ENCODE data around the gene E2F1.
A peak's percentile ranks its signal among the peaks of the same experiment; 100 is the strongest.
"Not testable (repeated sequence)": the region's sequence is repeated elsewhere in the genome, so short reads cannot be mapped to it uniquely, and the experiment has no call there.

Gene E2F1

DNA sequence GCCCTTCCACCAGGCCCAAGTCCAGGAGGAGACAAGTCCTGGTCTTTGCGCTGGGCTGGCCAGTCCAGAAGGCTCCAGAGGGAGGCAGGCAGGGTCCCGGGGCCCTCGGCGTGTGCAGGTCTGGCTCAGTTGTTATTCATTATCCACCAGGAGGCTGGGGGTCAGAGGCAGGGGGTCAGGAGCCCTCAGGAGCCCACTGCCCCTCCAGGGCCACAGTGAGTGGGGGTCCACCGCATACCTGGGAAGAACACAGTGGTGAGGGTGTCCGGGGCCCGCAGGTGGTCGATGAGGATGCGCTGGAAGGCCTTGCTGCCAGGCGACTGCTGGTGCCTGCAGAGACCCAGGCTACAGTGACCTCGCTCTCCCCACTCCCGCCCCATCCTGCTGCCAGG, 28.5 kb downstream of the E2F1 start:
- DNase-seq (ENCODE audit: low spot score): no peak

DNA sequence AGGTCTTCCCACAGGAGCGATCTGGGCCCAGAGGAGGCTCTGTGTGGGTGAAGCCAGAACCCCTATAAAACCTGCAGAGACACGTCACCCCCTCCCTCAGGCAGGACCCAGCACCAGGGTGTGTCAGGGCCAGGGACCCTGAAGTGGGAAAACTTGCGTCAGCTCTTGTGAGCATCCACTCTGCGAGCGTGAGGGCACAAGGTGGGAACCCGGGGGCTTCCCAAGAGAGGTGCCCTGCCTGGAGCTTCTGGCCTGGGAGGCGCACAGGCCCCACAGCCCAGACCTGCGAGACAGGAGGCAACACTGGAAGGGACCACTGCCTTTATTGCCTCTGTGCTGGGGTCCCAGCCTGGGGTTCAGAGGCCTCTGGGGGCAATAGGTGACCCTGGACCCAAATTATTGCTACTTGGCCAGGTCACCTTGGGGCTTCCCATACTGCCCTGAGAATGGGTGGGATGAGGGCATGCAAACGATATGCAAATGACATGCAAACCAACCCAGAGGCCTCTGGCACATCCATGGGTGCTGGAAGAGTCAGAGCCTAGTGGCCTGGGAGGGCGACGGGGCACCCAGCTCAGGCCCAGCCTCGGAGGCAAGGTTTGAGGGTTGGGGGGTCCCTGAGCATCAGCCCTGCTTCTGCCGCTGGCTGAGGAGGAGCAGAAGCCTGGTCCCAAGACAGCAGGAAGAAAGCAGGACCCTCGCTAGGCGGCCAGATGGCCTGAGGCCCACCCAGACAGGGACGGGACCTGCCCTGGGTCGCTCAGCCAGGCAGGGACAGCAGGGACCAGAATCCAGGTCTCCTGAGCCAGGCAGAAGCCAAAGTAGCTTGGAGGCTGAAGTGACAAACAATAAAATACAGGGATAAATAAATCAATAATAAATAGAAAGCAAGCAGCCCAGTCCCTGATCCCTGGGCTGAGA, 29.1 kb downstream of the E2F1 start:
- no peak for DNase-seq (ENCODE audit: low spot score)

DNA sequence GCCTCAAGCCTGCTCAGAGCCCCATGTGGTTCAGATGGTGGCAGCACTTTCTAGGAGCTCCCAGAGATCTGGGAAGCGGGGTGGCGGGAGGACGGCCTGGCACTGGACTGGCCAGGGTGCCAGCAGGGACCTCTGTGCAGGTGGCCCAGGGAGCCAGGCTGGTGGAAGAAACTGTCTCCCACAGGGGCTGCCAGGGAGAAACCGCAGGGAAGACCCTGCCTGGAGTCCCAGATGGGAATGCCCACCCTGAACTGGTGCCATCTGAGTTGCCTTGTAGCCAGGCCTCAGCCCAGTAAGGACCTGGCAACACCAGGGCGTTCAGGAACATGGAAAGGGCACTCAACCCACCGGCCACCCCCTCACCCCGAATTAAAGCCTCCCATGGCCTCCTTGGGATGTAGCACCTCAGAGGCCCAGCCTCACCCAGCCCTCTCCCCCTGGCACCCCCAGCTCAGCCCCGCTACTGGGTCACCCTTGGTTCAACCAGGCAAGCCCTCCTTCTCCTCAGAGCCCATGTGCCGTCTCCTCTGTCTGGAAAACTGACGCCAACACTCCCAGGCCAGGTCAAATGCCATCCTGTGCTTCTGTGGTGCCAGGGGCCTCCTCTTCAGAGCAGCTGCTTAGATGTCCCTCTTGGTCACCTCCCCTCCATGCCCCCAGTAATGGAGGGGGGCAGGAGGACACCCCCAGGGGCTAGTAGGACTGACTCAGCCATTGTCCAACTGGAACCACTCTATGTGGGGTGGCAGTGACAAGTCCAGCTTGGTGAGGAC, 30.0 kb downstream of the E2F1 start:
- no peak for DNase-seq (ENCODE audit: low spot score)

DNA sequence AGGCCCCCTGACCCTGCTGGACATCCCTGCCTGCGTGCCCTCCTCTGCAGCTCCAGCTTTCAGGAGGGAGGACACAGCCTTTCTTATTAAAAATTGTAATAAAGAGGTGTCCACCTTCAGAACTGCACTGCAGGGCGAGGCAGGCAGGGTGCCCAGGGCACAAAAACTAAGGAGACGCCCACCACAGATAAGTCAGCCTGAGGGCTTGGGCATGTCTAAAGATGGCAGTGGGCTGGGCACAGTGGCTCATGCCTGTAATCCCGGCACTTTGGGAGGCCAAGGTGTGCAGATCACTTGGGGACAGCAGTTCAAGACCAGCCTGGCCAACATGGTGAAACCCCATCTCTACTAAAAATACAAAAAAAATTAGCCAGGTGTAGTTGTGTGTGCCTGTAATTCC, 31.0 kb downstream of the E2F1 start:
- no peak for DNase-seq (ENCODE audit: low spot score)

DNA sequence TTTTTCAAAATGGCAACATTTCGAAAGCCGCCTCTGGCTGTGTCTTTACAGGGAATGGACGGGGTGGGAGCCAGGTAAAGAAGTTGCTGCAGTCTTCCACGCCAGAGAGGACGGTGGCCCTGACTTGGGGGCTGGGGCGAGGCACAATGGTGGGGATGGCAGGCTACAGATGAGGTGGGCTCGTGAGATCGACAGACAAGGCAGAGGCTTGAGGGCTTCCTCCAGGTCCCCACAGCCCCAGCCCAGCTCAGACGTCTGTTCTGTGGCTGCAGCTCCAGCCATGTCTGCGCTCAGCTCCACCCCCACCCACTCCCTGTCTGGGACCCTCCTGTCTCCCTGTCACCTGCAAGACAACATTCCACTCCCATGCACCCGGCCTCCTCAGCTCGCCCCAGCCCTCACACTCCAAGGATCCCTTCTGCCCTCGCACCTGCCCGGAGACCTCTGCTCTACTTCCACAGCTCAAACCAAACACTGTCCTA, 31.5 kb downstream of the E2F1 start:
- no peak for DNase-seq (ENCODE audit: low spot score)

DNA sequence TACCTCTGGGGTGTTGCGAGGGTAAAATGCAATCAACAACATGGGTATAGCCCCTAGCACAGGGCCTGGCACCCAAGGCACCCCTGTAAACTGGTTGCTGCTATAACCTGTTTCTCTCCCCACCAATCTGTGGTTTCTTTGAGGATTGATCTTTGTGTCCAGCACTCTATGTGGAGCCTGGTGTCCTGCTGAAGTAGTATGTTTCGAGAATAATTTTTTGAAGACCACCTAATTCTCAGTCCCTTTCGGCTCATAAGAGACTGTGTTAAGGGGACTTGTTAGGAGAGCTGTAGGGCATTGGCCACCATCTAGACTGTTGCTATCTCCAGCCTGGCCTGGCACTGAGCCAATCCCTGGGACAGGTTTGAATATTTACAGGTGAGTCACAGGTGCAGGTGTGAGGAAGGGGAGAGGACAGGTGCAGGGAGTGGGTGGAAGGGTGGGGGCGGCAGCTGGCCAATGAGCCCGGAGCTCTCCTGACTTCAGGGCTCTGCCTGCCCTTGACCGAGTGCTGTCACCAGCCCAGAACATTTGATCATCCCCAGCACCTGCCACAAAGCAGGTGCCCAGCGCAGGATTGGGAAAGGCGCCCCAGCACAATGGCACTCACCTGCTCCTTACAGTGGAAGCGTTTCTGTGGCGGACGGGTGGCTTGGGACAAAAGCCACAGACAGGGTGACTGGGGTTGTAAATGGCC, 32.1 kb downstream of the E2F1 start:
- no peak for DNase-seq (ENCODE audit: low spot score)

DNA sequence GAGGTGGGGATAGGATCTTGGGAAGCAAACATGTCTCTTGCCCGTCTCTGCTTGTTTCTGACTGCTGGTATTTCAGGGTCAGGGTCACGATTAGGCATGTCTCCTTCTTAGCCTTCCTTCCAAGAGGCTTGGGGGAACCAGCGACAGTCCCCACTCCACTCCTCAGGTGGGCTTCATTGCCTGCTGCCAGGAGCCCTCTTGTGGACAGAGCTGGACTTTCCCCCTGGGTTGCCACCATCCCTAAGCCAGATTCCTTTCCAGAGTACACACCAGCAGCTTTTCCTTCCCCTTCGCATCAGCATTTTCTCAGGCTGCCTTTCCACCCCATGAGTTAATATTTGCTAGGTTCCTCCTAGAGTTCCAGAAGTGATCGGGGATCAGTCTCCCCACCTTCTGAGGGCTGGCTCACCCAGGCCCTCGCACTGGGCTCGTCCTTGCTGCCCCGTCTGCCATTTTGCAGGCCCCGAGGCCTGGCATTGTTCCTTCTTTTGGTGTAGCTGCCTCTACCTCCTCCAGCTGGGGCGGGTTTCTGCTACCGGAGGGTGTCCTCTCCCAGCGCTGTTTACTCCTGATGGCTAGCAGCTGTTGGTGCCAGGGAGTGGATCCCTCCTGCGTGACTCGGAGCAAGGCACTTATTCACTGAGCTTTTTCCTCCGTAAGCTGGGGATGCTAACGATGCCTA, 32.8 kb downstream of the E2F1 start:
- peak; percentile 80 for DNase-seq (ENCODE audit: low spot score)

DNA sequence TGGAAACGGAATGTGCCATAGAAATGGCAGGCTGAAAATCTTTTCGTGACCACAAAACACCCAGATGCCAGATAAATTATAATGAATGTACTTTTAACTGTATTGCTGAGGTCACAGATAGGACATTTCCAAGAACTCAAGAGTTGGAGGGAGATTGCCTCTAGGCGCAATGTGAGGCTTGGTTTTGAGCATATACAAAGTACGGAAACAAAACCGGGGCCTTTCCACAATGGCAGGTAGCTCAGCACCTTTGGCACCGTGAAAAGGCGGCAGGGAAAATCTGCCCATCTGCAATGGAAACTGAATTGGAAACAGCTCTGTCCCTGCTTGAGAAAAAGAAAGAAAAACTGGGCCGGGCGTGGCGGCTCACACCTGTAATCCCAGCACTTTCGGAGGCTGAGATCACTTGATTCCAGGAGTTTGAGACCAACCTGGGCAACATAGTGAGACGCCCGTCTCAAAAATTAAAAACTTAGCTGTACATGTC, 34.6 kb downstream of the E2F1 start:
- DNase-seq (ENCODE audit: low spot score): no peak

DNA sequence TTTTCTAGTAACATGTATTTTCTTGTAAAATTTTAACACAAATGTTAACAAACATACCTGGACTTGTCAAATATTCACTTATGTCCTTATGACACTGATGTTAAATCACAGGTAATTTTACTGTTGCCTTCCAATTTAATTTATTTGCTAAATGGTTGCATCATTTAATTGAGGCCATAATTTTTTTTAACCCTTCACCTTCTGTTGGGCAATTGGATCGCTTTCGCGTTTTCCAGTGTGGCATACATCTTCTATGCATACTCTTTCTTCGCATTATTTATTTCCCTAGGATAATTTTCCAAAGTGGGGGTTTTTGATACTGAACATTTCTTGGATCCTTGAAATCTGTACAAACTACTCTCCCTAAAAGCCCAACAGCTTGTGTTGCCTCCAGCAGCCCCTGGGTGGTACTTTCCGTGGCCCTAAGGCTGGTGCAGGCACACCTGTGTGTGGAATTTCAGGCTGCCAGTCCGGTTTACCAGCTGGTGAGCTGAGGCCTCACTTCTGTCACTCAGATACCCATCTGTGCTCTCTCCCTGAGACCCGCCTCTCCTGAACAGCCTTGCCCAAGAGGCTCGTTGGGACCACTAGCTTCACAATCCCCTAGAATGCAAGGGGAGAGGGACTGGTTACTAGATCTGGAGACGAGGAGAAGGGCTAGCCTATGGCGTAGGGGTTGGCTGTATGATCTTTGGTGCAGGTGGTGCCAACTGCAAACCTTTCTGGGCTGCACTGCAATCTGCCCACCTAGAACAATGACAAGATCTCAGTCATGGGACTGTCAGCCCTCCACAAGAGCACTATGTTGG, 35.2 kb downstream of the E2F1 start:
- DNase-seq (ENCODE audit: low spot score): no peak

DNA sequence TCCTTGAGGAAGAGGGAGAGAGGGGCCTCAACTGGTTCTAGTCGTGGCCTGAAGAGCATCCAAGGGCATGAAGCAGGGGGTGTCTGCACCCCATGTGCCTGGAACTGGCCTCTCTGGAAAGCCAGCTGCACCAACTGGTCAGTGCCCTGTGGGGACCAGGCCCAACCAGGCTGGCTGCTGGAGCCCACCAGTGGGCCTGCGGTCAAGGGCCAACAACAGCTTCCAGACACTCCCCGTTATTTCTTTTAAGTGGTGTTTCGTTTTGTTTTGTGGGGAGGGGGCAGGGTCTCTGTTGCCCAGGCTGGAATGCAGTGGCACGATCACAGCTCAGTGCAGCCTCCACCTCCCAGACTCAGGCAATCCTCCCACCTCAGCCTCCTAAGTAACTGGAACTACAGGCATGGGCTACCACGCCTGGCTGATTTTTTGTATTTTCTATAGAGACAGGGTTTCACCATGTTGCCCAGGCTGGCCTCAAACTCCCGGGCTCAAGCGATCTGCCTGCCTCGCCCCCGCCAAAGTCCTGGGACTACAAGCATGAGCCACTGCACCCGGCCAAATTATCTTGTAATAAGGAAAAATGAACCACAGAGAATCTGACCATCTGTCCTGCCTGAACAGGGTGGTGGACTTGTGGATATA, 36.0 kb downstream of the E2F1 start:
- DNase-seq (ENCODE audit: low spot score): no peak

DNA sequence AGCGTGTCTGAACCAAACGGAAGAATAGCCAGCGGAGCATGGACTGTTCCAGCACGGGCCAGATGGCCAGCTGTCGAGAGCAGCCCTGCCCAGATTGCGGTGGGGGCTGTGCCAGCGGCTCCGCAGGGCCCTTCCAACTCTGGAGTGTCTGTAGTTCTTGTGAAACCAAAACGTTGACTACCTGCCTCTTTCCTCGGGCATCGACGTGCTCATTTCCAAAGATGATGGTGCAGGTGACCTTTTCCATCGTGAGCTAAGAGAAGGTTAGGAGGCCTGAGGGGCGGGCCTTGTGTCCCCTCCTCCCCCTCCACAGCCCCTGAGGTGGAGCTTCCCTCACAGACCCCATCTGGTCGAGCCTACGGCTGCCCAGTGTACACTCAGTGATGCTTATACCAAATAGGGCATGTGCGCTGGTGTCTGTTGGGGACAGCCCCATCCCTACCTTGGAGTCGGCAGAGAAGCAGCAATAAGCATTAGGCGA, 36.9 kb downstream of the E2F1 start:
- DNase-seq (ENCODE audit: low spot score): no peak

DNA sequence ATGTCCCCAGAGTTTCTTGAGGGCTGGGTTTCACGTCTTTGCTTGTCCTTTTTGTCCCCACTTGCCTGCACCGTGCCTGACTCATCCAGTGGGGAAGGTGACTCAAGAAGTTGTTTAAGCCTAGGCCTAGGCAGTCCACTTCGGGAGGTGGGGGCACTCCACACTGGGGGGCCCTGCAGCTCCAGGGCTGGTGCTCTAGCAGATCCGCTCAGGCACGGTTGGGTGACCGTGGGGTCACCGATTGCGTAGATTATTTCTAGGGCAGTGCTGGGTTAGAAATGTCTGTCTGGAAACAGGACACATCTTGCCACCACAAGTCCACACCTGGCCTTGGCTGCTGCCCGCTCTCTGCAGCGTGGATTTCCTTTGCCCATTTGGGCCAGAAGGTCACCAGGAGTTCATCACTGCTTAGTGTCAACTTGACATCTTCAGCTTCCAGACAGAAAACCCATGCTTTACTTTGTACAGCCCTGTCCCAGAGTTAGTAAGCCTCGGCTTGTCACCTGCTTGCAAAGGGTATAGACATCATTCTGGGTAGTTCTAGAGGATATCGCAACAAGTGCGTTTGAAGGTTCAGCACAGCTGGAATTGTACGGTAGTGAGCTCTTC, 37.7 kb downstream of the E2F1 start:
- no peak for DNase-seq (ENCODE audit: low spot score)

DNA sequence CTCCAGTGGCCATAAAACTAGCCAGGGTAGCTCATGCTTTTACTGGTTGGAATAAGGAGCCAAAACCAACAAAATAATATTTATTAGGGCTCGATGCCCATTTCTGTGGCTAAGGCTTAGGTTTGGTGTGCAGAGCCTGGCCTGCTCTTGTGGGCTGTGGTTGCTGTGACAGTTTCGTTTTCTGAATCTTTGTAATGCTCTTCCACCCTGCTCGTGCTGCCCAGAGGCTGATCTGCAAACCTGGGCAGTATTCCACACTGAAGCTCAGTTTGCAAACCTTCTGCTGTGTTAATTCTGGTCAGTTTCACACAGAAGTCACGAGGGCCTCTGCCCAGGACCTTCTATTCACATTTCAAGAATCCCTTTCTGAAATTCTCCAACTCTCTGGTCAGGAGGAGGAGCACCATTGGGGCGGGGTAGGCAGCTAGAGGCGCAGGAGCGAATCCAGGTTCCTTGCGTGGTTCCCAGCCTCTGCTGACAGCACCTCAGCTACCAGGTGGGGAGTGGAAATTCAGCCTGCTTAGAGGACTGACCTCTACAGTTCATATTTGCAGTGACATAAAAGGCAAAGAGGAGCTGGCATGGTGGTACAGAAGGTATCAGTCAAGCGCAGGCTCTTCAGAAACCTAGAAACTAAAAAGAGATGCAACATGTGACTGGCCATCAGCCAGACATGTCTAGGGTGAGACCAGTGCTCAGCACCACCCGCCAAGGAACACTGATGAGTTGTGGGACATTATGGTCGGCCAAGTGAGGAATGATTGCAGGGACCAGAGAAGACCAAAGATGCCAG, 38.4 kb downstream of the E2F1 start:
- DNase-seq (ENCODE audit: low spot score): no peak

DNA sequence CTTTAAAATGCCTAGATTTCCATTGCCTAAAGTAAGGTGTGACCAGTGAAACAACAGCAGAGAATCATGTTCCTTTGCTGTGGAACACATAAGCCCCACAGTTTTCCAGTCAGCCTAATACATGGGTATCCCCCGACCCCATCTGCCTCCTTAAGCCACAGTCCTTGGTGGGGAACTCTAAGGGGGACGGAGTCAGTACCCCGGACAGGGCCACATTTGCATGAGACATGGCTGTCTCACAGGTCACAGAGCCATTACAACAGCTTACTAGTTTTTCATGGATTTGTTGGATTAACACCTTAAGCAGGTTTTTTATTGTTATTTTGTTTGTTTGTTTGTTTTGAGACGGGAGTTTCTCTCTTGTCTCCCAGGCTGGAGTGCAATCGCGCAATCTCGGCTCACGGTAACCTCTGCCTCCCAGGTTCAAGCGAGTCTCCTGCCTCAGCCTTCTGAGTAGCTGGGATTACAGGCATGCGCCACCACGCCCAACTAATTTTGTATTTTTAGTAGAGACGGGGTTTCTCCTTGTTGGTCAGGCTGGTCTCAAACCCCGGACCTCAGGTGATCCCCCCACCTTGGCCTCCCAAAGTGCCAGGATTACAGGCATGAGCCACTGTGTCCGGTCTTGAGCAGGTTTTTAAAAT, 39.1 kb downstream of the E2F1 start:
- DNase-seq (ENCODE audit: low spot score): not testable (repeated sequence)

DNA sequence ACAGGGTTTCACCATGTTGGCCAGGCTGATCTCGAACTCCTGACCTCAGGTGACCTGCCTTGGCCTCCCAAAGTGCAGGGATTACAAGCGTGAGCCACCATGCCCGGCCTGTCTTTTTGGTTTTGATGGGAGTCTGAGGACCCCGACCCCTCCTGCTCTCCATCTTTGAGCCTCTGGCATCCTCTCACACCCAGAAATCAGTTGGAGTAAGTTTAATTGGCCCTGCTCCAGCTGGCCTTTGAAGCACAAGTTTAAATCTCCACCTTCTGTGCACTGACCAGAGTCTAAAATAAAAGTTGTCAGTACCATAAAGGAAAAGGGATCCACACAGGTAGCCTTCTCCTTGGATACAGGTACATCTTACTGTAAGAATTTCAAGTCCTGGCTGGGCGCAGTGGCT, 40.0 kb downstream of the E2F1 start:
- DNase-seq (ENCODE audit: low spot score): no peak

DNA sequence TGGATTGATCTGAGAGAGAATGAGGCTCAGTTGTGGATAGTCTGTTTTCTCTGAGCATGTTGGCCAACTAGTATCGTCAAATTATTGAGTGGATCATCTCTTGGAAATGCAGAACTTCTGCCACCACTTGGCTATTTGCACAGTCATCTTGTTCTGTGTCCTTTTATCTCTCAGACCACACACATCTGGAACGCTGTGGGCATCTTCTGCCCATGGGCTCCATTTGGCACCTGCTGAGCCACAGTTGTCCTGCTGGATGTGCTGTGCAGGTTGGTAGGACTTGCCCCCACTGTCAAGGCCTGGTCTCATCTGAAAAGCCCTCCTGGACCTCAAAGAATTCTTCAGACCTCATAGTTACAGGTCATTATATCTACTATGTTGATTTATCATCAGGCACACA, 40.8 kb downstream of the E2F1 start:
- no peak for DNase-seq (ENCODE audit: low spot score)

DNA sequence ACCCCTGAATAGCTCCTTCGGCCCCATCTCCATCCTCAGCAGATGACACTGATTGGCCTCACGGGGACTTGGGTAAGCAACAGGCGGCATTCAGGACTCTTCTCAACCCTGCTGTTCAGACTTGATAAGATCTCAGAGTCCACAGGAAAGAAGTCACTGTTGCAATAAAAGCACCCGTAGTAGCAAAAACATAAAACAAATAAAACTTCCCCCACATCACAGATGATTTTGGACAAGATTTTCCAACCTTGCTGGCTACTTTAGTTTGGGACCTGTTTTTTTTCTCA, 41.2 kb downstream of the E2F1 start:
- DNase-seq (ENCODE audit: low spot score): no peak

DNA sequence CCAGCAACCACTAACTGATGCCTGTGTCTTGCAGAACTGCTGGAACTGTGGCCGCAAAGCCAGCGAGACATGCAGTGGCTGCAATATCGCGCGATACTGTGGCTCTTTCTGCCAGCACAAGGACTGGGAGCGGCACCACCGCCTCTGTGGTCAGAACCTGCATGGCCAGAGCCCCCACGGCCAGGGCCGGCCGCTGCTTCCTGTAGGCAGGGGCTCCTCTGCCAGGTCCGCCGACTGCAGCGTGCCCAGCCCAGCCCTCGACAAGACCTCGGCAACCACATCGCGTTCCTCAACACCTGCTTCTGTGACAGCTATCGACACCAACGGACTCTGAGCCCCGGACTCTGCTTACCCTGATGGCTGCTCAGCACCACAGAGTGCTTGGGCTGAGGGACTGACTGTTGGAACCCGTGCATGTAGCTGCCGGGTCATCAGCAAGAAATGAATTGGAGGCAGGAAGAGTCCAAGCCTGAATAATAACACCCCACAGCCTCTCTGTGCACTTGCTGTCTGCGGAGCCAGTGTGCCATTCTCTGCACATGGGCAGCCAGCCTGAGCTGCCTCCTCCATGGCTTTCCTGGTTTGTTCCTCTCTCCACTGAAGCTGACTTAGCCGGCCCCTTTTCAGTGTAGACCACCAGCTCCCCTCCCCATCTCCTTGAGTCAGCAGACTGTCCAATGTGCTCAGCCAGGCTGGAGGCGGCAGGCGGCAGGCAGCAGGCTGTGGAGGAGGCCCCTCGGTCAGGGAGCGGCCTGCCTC, 41.7 kb downstream of the E2F1 start:
- no peak for DNase-seq (ENCODE audit: low spot score)

Measured in ecto neural progenitor cell (in vitro differentiated cells).